ENCODE results near the gene FOXP1.

DNA sequence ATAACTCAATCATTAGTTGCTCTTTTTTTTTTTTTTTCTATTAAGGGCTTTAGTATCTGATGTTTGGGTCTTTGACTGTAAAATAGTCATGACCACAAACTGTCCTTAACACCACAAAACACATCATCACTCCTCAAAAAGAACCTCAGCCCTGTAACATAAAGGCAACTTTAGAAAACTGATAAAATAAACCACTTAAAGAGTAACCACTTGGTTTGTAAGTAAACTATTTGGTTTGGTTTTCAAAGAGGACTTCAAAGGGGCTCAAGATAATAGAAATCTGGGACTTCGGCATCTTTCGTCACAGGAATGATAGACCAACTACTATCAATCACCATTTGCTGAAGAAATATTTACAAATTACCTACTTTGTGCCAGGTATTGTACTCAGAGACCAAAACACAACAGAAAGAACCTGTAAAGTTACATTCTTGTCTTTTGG is 167.8 kb downstream of the FOXP1 start:
- no peak for TF ChIP-seq CTCF (IDR thresholded peaks at IDR 0.05)
- TF ChIP-seq POLR2A (IDR thresholded peaks at IDR 0.05): no peak

All from uterus (tissue), 2 donors.